Loucy (cell line): ENCODE measurements around the gene UBE2L3.
"Not testable (repeated sequence)": the region's sequence is repeated elsewhere in the genome, so short reads cannot be mapped to it uniquely, and the experiment has no call there.

ENCODE experiments used
- H2AFZ ChIP-seq: fragments of 200-600 bp; sonication (generic); 2 replicates; pipeline ENCODE4 v1.6.0; 2016; ENCODE audit warnings: antibody characterized with exemption, mild to moderate bottlenecking, low read length, moderate library complexity
- H3F3A ChIP-seq: fragments of 200-600 bp; 2 replicates; pipeline ENCODE4 v1.6.0; 2016; ENCODE audit warnings: antibody characterized with exemption, low read depth, mild to moderate bottlenecking
- H3K27me3 ChIP-seq: fragments of 200-600 bp; sonication (generic); 2 replicates; pipeline ENCODE4 v1.6.1; 2014; ENCODE audit warnings: low read length, mild to moderate bottlenecking; ENCODE audit not compliant: insufficient read depth, poor library complexity, severe bottlenecking
- H3K36me3 ChIP-seq: fragments of 200-600 bp; sonication (generic); 2 replicates; pipeline ENCODE4 v1.6.1; 2016; ENCODE audit warnings: low read length; ENCODE audit not compliant: insufficient read depth
- H3K4me1 ChIP-seq: fragments of 200-600 bp; sonication (generic); 2 replicates; pipeline ENCODE4 v1.5.1; 2014; ENCODE audit warnings: low read length, mild to moderate bottlenecking; ENCODE audit not compliant: insufficient read depth, poor library complexity, severe bottlenecking
- H3K4me2 ChIP-seq: fragments of 200-600 bp; sonication (generic); 2 replicates; pipeline ENCODE4 v1.6.0; 2014; ENCODE audit warnings: antibody characterized with exemption, low read length, low read depth, mild to moderate bottlenecking; ENCODE audit not compliant: poor library complexity, severe bottlenecking
- H3K4me3 ChIP-seq: fragments of 200-600 bp; sonication (generic); 2 replicates; pipeline ENCODE4 v1.5.1; 2014; ENCODE audit warnings: low read length, mild to moderate bottlenecking, mixed read lengths; ENCODE audit not compliant: poor library complexity, severe bottlenecking
- H3K79me2 ChIP-seq: fragments of 200-600 bp; sonication (generic); 2 replicates; pipeline ENCODE4 v1.6.1; 2014; ENCODE audit warnings: low read length; ENCODE audit not compliant: insufficient read depth
- H3K9ac ChIP-seq: fragments of 200-600 bp; sonication (generic); 2 replicates; pipeline ENCODE4 v1.6.0; 2014; ENCODE audit warnings: mild to moderate bottlenecking, low read depth, low read length, moderate library complexity; ENCODE audit not compliant: poor library complexity, severe bottlenecking
- H3K9me2 ChIP-seq: fragments of 200-600 bp; sonication (generic); replicated peaks from 2 replicates; pipeline ENCODE4 v1.6.1; 2016; ENCODE audit warnings: low read depth, low read length, mixed read lengths
- H3K9me3 ChIP-seq: fragments of 200-600 bp; sonication (generic); 2 replicates; pipeline ENCODE4 v1.6.1; 2014; ENCODE audit warnings: mild to moderate bottlenecking, antibody characterized with exemption, low read length, low read depth; ENCODE audit not compliant: insufficient read depth
- H4K20me1 ChIP-seq: fragments of 200-600 bp; sonication (generic); 2 replicates; pipeline ENCODE4 v1.6.0; 2014; ENCODE audit warnings: antibody characterized with exemption, low read length, mild to moderate bottlenecking; ENCODE audit not compliant: insufficient read depth, poor library complexity, severe bottlenecking
- CTCF ChIP-seq: fragments of 200-600 bp; sonication (generic); conservative IDR thresholded peaks from 2 replicates; pipeline ENCODE4 v1.5.1; 2014; ENCODE audit warnings: mild to moderate bottlenecking, antibody characterized with exemption, low read length
- EZH2phosphoT487 ChIP-seq: fragments of 200-600 bp; IDR thresholded peaks from 2 replicates; pipeline ENCODE4 v1.6.1; 2018; ENCODE audit warnings: antibody characterized with exemption, mild to moderate bottlenecking, moderate library complexity, borderline replicate concordance

Gene UBE2L3

GRCh38 chr22:21573293-21573734, 5.8 kb downstream of the UBE2L3 start:
- Histone ChIP-seq H3K9ac (peak overlapping the region; percentile 22), H3K9me3 (no peaks in the 10 kb centered on the region), H3K27me3 (peaks cover 1% of the 10 kb centered on the region), H3K9me2 (no peaks in the 10 kb centered on the region), H3K4me2 (peak overlapping the region; percentile 94), H3K79me2 (peaks cover 100% of the 10 kb centered on the region), H2AFZ (no peak overlapping the region), H4K20me1 (peaks cover 92% of the 10 kb centered on the region), H3F3A (no peaks in the 10 kb centered on the region), H3K4me3 (peak overlapping the region; percentile 15), H3K4me1 (peaks cover 51% of the 10 kb centered on the region), H3K36me3 (no peaks in the 10 kb centered on the region; the same call in 1 of the 2 replicates)
- TF ChIP-seq CTCF, result no peak
- TF ChIP-seq EZH2phosphoT487, result no peak

- Histone ChIP-seq H3K4me1 (peaks cover 49% of the 10 kb centered on the region), H3K9me3 (no peaks in the 10 kb centered on the region), H3K4me3 (peak overlapping the region; percentile 15), H3K79me2 (peaks cover 99% of the 10 kb centered on the region), H3F3A (no peaks in the 10 kb centered on the region), H3K9ac (peak overlapping the region; percentile 22), H4K20me1 (peaks cover 90% of the 10 kb centered on the region), H3K9me2 (no peaks in the 10 kb centered on the region), H3K4me2 (peak overlapping the region; percentile 94), H2AFZ (no peak overlapping the region), H3K27me3 (no peaks in the 10 kb centered on the region), H3K36me3 (peaks cover 3% of the 10 kb centered on the region; the same call in 1 of the 2 replicates)
- TF ChIP-seq EZH2phosphoT487, result no peak
Observed at GRCh38 chr22:21573750-21574494, 6.4 kb downstream of the UBE2L3 start.

GRCh38 chr22:21579474-21579851, 11.9 kb downstream of the UBE2L3 start:
- H4K20me1 ChIP-seq, result peaks cover 82% of the 10 kb centered on the region
- no peak overlapping the region for H2AFZ ChIP-seq
- no peaks in the 10 kb centered on the region for H3K27me3 ChIP-seq
- no peaks in the 10 kb centered on the region for H3K9me3 ChIP-seq
- no peak overlapping the region for H3K4me3 ChIP-seq
- H3K36me3 ChIP-seq, result peaks cover 9% of the 10 kb centered on the region; the same call in 1 of the 2 replicates
- no peaks in the 10 kb centered on the region for H3K9me2 ChIP-seq
- peaks cover 94% of the 10 kb centered on the region for H3K79me2 ChIP-seq
- H3K4me2 ChIP-seq, result no peak overlapping the region
- no peak overlapping the region for H3K9ac ChIP-seq
- no peak for TF ChIP-seq CTCF
- TF ChIP-seq EZH2phosphoT487, result no peak
- no peaks in the 10 kb centered on the region for H3K4me1 ChIP-seq
- H3F3A ChIP-seq, result no peaks in the 10 kb centered on the region

- H3K9me2 ChIP-seq, H3K9ac ChIP-seq, H3K4me2 ChIP-seq, H3K27me3 ChIP-seq, H3K36me3 ChIP-seq, H3K9me3 ChIP-seq, H3K4me1 ChIP-seq, H3K4me3 ChIP-seq, H3F3A ChIP-seq, H2AFZ ChIP-seq: not testable (repeated sequence)
- Histone ChIP-seq H4K20me1 (peaks cover 83% of the 10 kb centered on the region), H3K79me2 (peaks cover 94% of the 10 kb centered on the region)
Observed at GRCh38 chr22:21580623-21581007, 13.1 kb downstream of the UBE2L3 start.

GRCh38 chr22:21581009-21581713, 13.6 kb downstream of the UBE2L3 start:
- peaks cover 94% of the 10 kb centered on the region for H3K79me2 ChIP-seq
- not testable (repeated sequence) for H2AFZ ChIP-seq, H3F3A ChIP-seq, H3K4me2 ChIP-seq, H3K27me3 ChIP-seq, H3K36me3 ChIP-seq, H3K9ac ChIP-seq, H3K4me3 ChIP-seq, H3K4me1 ChIP-seq, H3K9me3 ChIP-seq, H3K9me2 ChIP-seq
- peaks cover 85% of the 10 kb centered on the region for H4K20me1 ChIP-seq
